Measurements from ENCODE around the gene DDX41. TPM values are rescaled to one million over a fixed set of nuclear protein-coding genes. Genes with fewer than 3 reads are reported as not detected.

Gene DDX41
- total and polyA plus RNA-seq, 10 of the 15 experiments (the other 5 are each of a cell fraction or from before 2014, with no cell fraction given): 32.7 to 215 (median 93.6) TPM

DNA sequence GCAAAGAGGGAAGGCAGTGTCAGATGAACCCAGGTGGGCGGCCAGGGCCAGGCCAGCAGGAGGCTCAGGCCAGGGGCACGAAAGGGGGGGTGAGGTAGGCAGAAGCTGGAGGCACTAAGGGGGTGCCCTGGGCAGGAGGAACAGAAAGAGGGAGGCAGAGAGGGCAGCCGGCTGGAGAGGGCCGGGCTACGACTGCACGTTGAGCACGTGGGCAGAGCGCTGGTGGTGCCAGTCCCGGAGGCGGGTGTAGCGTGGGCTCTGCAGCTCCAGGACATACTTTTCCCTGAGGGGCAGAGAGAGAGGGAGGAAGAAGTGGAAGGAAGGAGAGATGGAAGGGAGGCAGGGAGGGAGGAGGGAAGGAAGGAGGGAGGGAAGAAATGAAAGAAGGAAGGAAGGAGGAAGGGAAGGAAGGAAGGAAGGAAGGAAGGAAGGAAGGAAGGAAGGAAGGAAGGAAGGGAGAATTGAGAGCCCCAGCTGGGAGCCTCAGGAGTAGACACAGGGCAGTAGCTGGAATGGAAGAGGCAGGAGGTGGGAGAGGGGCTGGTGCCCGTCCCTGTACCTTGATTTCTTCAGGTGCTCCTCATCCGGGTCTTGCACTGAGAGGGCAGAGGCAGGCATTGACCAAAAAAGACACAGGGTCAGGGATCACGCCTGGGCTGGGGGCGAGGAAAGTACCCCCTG lies 26.3 kb downstream of the DDX41 start:
- Histone ChIP-seq H3K9me3 (replicated peaks; ENCODE audit: control insufficient read depth, insufficient read depth, low read length) (no peaks in the 10 kb centered on the region), H3K4me2 (ENCODE audit: control insufficient read depth, insufficient read depth) (no peak overlapping the region), H3K27me3 (replicated peaks in 1 of 2; ENCODE audit: control insufficient read depth in 2 of 2, insufficient read depth in 2 of 2, low read length in 1 of 2) (no peaks in the 10 kb centered on the region), H4K20me1 (ENCODE audit: control insufficient read depth, insufficient read depth) (no peaks in the 10 kb centered on the region), H3K79me2 (ENCODE audit: control insufficient read depth, insufficient read depth, low read length) (no peaks in the 10 kb centered on the region), H3K27ac (ENCODE audit: control insufficient read depth, insufficient read depth) (no peak overlapping the region), H3K36me3 (ENCODE audit: control insufficient read depth in 2 of 2, insufficient read depth in 2 of 2, low read length in 1 of 2) (peaks cover 0 to 6% of the 10 kb centered on the region in 2 experiments; a peak in 2 of 4 replicates), H3K9ac (ENCODE audit: control insufficient read depth, insufficient read depth, low read length) (no peak overlapping the region), H3K4me3 (no peak overlapping the region), H2AFZ (ENCODE audit: control insufficient read depth, low read depth, low read length) (no peak overlapping the region), H3K4me1 (ENCODE audit: control insufficient read depth, insufficient read depth, low read length) (peaks cover 16% of the 10 kb centered on the region)
- POLR2A ChIA-PET: no interaction called here
- CTCF ChIA-PET: no interaction called here
- in situ Hi-C loops (cut with MboI): no loop called here
- BruUV-seq (replicated peaks): no TSS peak
- FAIRE-seq: no peak
- ATAC-seq: no peak
- intact Hi-C loops (cut with micrococcal nuclease; ENCODE audit: unreplicated experiment): no loop called here
- TF ChIP-seq HDAC6 (IDR thresholded peaks at IDR 0.05; ENCODE audit: unreplicated experiment) (no peak), NFXL1 (IDR thresholded peaks at IDR 0.05; ENCODE audit: borderline replicate concordance) (no peak), IKZF1 (conservative IDR thresholded peaks at IDR 0.05) (no peak), ETV6 (conservative IDR thresholded peaks at IDR 0.05 in 1 of 2, IDR thresholded peaks at IDR 0.05 in 1 of 2; ENCODE audit: borderline replicate concordance in 1 of 2, low read depth in 1 of 2) (peak in 1 of 2 experiments; percentile 54; a peak in 2 of 4 replicates), CHD4 (IDR thresholded peaks at IDR 0.05) (no peak), RELA (IDR thresholded peaks at IDR 0.05; ENCODE audit: borderline replicate concordance, partially characterized antibody) (no peak)
- TF ChIP-seq, protein P1, sequence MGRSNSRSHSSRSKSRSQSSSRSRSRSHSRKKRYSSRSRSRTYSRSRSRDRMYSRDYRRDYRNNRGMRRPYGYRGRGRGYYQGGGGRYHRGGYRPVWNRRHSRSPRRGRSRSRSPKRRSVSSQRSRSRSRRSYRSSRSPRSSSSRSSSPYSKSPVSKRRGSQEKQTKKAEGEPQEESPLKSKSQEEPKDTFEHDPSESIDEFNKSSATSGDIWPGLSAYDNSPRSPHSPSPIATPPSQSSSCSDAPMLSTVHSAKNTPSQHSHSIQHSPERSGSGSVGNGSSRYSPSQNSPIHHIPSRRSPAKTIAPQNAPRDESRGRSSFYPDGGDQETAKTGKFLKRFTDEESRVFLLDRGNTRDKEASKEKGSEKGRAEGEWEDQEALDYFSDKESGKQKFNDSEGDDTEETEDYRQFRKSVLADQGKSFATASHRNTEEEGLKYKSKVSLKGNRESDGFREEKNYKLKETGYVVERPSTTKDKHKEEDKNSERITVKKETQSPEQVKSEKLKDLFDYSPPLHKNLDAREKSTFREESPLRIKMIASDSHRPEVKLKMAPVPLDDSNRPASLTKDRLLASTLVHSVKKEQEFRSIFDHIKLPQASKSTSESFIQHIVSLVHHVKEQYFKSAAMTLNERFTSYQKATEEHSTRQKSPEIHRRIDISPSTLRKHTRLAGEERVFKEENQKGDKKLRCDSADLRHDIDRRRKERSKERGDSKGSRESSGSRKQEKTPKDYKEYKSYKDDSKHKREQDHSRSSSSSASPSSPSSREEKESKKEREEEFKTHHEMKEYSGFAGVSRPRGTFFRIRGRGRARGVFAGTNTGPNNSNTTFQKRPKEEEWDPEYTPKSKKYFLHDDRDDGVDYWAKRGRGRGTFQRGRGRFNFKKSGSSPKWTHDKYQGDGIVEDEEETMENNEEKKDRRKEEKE (IDR thresholded peaks at IDR 0.05): no peak
- TF ChIP-seq, protein P2, sequence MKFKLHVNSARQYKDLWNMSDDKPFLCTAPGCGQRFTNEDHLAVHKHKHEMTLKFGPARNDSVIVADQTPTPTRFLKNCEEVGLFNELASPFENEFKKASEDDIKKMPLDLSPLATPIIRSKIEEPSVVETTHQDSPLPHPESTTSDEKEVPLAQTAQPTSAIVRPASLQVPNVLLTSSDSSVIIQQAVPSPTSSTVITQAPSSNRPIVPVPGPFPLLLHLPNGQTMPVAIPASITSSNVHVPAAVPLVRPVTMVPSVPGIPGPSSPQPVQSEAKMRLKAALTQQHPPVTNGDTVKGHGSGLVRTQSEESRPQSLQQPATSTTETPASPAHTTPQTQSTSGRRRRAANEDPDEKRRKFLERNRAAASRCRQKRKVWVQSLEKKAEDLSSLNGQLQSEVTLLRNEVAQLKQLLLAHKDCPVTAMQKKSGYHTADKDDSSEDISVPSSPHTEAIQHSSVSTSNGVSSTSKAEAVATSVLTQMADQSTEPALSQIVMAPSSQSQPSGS (IDR thresholded peaks at IDR 0.05; ENCODE audit: low read length): no peak
- TF ChIP-seq, protein P3, sequence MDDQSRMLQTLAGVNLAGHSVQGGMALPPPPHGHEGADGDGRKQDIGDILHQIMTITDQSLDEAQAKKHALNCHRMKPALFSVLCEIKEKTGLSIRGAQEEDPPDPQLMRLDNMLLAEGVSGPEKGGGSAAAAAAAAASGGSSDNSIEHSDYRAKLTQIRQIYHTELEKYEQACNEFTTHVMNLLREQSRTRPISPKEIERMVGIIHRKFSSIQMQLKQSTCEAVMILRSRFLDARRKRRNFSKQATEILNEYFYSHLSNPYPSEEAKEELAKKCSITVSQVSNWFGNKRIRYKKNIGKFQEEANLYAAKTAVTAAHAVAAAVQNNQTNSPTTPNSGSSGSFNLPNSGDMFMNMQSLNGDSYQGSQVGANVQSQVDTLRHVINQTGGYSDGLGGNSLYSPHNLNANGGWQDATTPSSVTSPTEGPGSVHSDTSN (IDR thresholded peaks at IDR 0.05; ENCODE audit: insufficient replicate concordance, low read depth, low read length): no peak
- RAD21 ChIA-PET (ENCODE audit: unreplicated experiment): no interaction called here
- no peak for DNase-seq (ENCODE audit: low read depth, low spot score)
- SMC1A ChIA-PET (ENCODE audit: uncharacterized antibody, unreplicated experiment): no interaction called here
- 63% methylated on average over 15 of the region's 15 CpGs for WGBS (ENCODE audit: insufficient coverage, insufficient replicate concordance, low lambda C conversion rate, missing lambda C conversion rate)

Measured in GM12878 (cell line).